Measurements from ENCODE around the gene CSF2RB.

GRCh38 chr22:36940676-36941075 lies 27.2 kb downstream of the CSF2RB start:
- no peak for TF ChIP-seq POLR2A (IDR thresholded peaks at IDR 0.05; ENCODE audit: insufficient read depth in 1 of 2, low read depth in 2 of 2, low read length in 2 of 2)
- no peak for TF ChIP-seq HNF4G (IDR thresholded peaks at IDR 0.05; ENCODE audit: borderline replicate concordance, low read depth, low read length)
- no peak for TF ChIP-seq HNF4G (CRISPR knock-in tag; IDR thresholded peaks at IDR 0.05; ENCODE audit: borderline replicate concordance, low read depth)
- TF ChIP-seq TARDBP (CRISPR knock-in tag; IDR thresholded peaks at IDR 0.05) = no peak
- TF ChIP-seq CBX2 (IDR thresholded peaks at IDR 0.05; ENCODE audit: low read depth, low read length) = no peak
- no peak for TF ChIP-seq CBX2 (CRISPR knock-in tag; IDR thresholded peaks at IDR 0.05; ENCODE audit: low read depth)
- TF ChIP-seq GABPA (IDR thresholded peaks at IDR 0.05; ENCODE audit: low read depth, low read length) = no peak
- no peak for TF ChIP-seq GABPA (CRISPR knock-in tag; IDR thresholded peaks at IDR 0.05; ENCODE audit: low read depth)
- TF ChIP-seq, protein P1, sequence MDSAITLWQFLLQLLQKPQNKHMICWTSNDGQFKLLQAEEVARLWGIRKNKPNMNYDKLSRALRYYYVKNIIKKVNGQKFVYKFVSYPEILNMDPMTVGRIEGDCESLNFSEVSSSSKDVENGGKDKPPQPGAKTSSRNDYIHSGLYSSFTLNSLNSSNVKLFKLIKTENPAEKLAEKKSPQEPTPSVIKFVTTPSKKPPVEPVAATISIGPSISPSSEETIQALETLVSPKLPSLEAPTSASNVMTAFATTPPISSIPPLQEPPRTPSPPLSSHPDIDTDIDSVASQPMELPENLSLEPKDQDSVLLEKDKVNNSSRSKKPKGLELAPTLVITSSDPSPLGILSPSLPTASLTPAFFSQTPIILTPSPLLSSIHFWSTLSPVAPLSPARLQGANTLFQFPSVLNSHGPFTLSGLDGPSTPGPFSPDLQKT (CRISPR knock-in tag; IDR thresholded peaks at IDR 0.05; ENCODE audit: borderline replicate concordance) = no peak
- TF ChIP-seq PAX8 (CRISPR knock-in tag; IDR thresholded peaks at IDR 0.05; ENCODE audit: borderline replicate concordance) = no peak
- TF ChIP-seq, protein P2, sequence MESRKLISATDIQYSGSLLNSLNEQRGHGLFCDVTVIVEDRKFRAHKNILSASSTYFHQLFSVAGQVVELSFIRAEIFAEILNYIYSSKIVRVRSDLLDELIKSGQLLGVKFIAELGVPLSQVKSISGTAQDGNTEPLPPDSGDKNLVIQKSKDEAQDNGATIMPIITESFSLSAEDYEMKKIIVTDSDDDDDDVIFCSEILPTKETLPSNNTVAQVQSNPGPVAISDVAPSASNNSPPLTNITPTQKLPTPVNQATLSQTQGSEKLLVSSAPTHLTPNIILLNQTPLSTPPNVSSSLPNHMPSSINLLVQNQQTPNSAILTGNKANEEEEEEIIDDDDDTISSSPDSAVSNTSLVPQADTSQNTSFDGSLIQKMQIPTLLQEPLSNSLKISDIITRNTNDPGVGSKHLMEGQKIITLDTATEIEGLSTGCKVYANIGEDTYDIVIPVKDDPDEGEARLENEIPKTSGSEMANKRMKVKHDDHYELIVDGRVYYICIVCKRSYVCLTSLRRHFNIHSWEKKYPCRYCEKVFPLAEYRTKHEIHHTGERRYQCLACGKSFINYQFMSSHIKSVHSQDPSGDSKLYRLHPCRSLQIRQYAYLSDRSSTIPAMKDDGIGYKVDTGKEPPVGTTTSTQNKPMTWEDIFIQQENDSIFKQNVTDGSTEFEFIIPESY (CRISPR knock-in tag; IDR thresholded peaks at IDR 0.05) = no peak
- no peak for TF ChIP-seq AHDC1 (CRISPR knock-in tag; IDR thresholded peaks at IDR 0.05; ENCODE audit: borderline replicate concordance)
- TF ChIP-seq EP300 (IDR thresholded peaks at IDR 0.05; ENCODE audit: low read depth in 2 of 2, low read length in 2 of 2) = no peak
- no peak for TF ChIP-seq EP300 (CRISPR knock-in tag; IDR thresholded peaks at IDR 0.05; ENCODE audit: borderline replicate concordance)
- TF ChIP-seq CTCF (CRISPR knock-in tag; IDR thresholded peaks at IDR 0.05) = no peak
- no peak for TF ChIP-seq DPF2 (CRISPR knock-in tag; IDR thresholded peaks at IDR 0.05; ENCODE audit: borderline replicate concordance, low read depth)
- no peak for TF ChIP-seq KDM1A (CRISPR knock-in tag; IDR thresholded peaks at IDR 0.05)
- TF ChIP-seq SP2 (CRISPR knock-in tag; IDR thresholded peaks at IDR 0.05) = no peak

All from HepG2 (cell line).